ENCODE measurements around the gene ACER3.

DNA sequence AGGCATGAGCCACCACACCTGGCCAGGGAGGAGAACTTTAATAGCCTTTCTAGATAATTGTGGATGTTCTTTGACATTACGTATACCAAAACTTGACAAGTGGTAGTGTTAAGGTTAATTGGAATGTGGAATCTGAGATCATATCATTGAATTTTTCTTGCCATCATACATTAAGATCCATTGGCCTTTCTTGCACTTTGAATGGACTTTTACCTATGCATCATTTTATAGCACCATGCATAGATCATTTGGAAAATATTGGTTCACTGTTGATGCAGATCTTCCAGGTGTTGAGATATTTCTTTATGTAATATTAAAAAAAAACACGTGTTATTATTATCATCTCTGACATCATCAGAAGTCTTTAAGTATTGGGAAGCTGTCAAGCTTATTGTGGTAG is 36.5 kb downstream of the ACER3 start:
- TF ChIP-seq, protein P1, sequence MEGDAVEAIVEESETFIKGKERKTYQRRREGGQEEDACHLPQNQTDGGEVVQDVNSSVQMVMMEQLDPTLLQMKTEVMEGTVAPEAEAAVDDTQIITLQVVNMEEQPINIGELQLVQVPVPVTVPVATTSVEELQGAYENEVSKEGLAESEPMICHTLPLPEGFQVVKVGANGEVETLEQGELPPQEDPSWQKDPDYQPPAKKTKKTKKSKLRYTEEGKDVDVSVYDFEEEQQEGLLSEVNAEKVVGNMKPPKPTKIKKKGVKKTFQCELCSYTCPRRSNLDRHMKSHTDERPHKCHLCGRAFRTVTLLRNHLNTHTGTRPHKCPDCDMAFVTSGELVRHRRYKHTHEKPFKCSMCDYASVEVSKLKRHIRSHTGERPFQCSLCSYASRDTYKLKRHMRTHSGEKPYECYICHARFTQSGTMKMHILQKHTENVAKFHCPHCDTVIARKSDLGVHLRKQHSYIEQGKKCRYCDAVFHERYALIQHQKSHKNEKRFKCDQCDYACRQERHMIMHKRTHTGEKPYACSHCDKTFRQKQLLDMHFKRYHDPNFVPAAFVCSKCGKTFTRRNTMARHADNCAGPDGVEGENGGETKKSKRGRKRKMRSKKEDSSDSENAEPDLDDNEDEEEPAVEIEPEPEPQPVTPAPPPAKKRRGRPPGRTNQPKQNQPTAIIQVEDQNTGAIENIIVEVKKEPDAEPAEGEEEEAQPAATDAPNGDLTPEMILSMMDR (IDR thresholded peaks at IDR 0.05) = no peak
- no peak for TF ChIP-seq POLR2AphosphoS5 (IDR thresholded peaks at IDR 0.05)

Measured in upper lobe of left lung (tissue), 4 donors.